ENCODE measurements around the gene TAF11L3.
"Not testable (repeated sequence)": the region's sequence is repeated elsewhere in the genome, so short reads cannot be mapped to it uniquely, and the experiment has no call there.

The TAF11L3 gene

GRCh38 chr5:17518067-17518466 is at the start of gene TAF11L3:
Gene TAF11L3, plus strand, starts transcription at chr5:17518367.
- not testable (repeated sequence) for DNase-seq

GRCh38 chr5:17470064-17470463 is 48.1 kb upstream of the TAF11L3 start:
- DNase-seq, result no peak

GRCh38 chr5:17475064-17475463 is 43.1 kb upstream of the TAF11L3 start:
- DNase-seq, result not testable (repeated sequence)

- no peak for DNase-seq
These were observed 41.1 kb upstream of the TAF11L3 start for GRCh38 chr5:17477043-17477442.

- DNase-seq, result no peak
These were observed 40.4 kb upstream of the TAF11L3 start for GRCh38 chr5:17477573-17478265.

- no peak for DNase-seq
These were observed 36.8 kb upstream of the TAF11L3 start for GRCh38 chr5:17481378-17481777.

GRCh38 chr5:17482790-17483189 is 35.4 kb upstream of the TAF11L3 start:
- no peak for DNase-seq

GRCh38 chr5:17486464-17487173 is 31.5 kb upstream of the TAF11L3 start:
- DNase-seq, result not testable (repeated sequence)

GRCh38 chr5:17487174-17487512 is 31.0 kb upstream of the TAF11L3 start:
- DNase-seq, result no peak

- not testable (repeated sequence) for DNase-seq
These were observed 26.9 kb upstream of the TAF11L3 start for GRCh38 chr5:17491257-17491656.

- no peak for DNase-seq
These were observed 25.4 kb upstream of the TAF11L3 start for GRCh38 chr5:17492770-17493169.

- DNase-seq, result no peak
These were observed 20.7 kb upstream of the TAF11L3 start for GRCh38 chr5:17497446-17497845.

- DNase-seq, result not testable (repeated sequence)
These were observed 20.2 kb upstream of the TAF11L3 start, which contains the start of gene TAF11L2 for GRCh38 chr5:17497931-17498330. Gene TAF11L2, plus strand, starts transcription at chr5:17498231.

GRCh38 chr5:17511775-17512325 is 6.3 kb upstream of the TAF11L3 start:
- DNase-seq, result no peak

GRCh38 chr5:17517526-17517925 is 641 bp upstream of the TAF11L3 start:
- not testable (repeated sequence) for DNase-seq

GRCh38 chr5:17519508-17519907 is 1.3 kb downstream of the TAF11L3 start:
- not testable (repeated sequence) for DNase-seq

- DNase-seq, result not testable (repeated sequence)
These were observed 3.3 kb downstream of the TAF11L3 start, which contains the start of gene TAF11L4 for GRCh38 chr5:17521501-17521900. Gene TAF11L4, plus strand, starts transcription at chr5:17521801.

- DNase-seq, result not testable (repeated sequence)
These were observed 6.8 kb downstream of the TAF11L3 start, which contains the start of gene TAF11L5 for GRCh38 chr5:17524935-17525334. Gene TAF11L5, plus strand, starts transcription at chr5:17525235.

GRCh38 chr5:17526504-17526903 is 8.3 kb downstream of the TAF11L3 start:
- DNase-seq, result not testable (repeated sequence)

GRCh38 chr5:17528369-17528768 is 10.2 kb downstream of the TAF11L3 start, which contains the start of gene TAF11L6:
Gene TAF11L6, plus strand, starts transcription at chr5:17528669.
- not testable (repeated sequence) for DNase-seq
